Liver (tissue), 3 donors: ENCODE measurements around the gene FAM3B.

Experiments
- FOXA1 ChIP-seq: IDR thresholded peaks from 2 replicates; pipeline ENCODE4 v1.6.1; 2016; ENCODE audit warnings: antibody characterized with exemption
- GABPA ChIP-seq, 2 donors: IDR thresholded peaks in 1 of 2; conservative IDR thresholded peaks in 1 of 2; 2 replicates each; pipeline ENCODE4 v1.6.1; 2016; ENCODE audit warnings: antibody characterized with exemption in 2 of 2, mild to moderate bottlenecking in 1 of 2, moderate library complexity in 1 of 2
- JUND ChIP-seq, 2 donors: IDR thresholded peaks; 2 replicates each; pipeline ENCODE4 v1.6.1; 2016; ENCODE audit warnings: antibody characterized with exemption in 2 of 2
- RAD21 ChIP-seq, 2 donors: IDR thresholded peaks; 2 replicates each; pipeline ENCODE4 v1.6.1; 2016; ENCODE audit warnings: antibody characterized with exemption in 2 of 2, mild to moderate bottlenecking in 2 of 2
- RXRA ChIP-seq, 2 donors: IDR thresholded peaks; 2 replicates each; pipeline ENCODE4 v1.6.1; 2017 to 2018; ENCODE audit warnings: antibody characterized with exemption in 2 of 2, mild to moderate bottlenecking in 1 of 2
- SP1 ChIP-seq: IDR thresholded peaks from 2 replicates; pipeline ENCODE4 v1.6.1; 2018; ENCODE audit warnings: antibody characterized with exemption, mild to moderate bottlenecking
- TAF1 ChIP-seq: conservative IDR thresholded peaks from 2 replicates; pipeline ENCODE4 v1.6.1; 2016; ENCODE audit warnings: antibody characterized with exemption, mild to moderate bottlenecking
- YY1 ChIP-seq: IDR thresholded peaks from 2 replicates; pipeline ENCODE4 v1.6.1; 2016; ENCODE audit warnings: antibody characterized with exemption, mild to moderate bottlenecking
- TF ChIP-seq, protein P1 (sequence below): IDR thresholded peaks from 2 replicates; pipeline ENCODE4 v1.6.1; 2016; ENCODE audit warnings: antibody characterized with exemption, mild to moderate bottlenecking
- TF ChIP-seq, protein P2 (sequence below): fragments of 150-350 bp; IDR thresholded peaks from 2 replicates; pipeline ENCODE4 v1.5.1; 2017; ENCODE audit warnings: improper control_type of control experiment, low read depth, low read length; ENCODE audit not compliant: missing input control
- TF ChIP-seq, protein P3 (sequence below): IDR thresholded peaks from 2 replicates; pipeline ENCODE4 v1.6.1; 2016; ENCODE audit warnings: antibody characterized with exemption
- TF ChIP-seq, protein P4 (sequence below): IDR thresholded peaks from 2 replicates; pipeline ENCODE4 v1.6.1; 2016; ENCODE audit warnings: antibody characterized with exemption
- TF ChIP-seq, protein P5 (sequence below): IDR thresholded peaks from 2 replicates; pipeline ENCODE4 v1.6.1; 2016; ENCODE audit warnings: antibody characterized with exemption
- donor health status: healthy.
- donor health status: healthy.

DNA sequence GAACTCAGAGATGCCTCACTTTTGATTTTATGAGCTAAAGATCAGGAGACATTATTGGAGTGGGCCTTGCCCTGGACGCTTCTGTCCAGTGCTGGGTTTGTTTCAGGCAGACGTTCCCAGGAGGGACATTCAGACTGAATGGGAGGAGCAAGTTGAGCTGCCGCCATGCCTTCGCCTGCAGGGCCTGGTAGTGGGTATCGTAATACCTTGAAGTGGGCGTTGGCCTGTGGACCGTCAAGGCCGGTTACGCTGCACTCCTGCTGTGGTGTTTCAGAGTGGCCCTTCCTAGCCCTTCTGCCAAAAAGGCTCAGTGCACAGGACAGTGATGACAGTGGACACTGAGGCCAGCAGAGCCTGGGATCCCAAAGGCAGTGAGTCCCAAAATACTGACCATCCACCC lies 1.6 kb downstream of the FAM3B start:
- TF ChIP-seq, protein P1, sequence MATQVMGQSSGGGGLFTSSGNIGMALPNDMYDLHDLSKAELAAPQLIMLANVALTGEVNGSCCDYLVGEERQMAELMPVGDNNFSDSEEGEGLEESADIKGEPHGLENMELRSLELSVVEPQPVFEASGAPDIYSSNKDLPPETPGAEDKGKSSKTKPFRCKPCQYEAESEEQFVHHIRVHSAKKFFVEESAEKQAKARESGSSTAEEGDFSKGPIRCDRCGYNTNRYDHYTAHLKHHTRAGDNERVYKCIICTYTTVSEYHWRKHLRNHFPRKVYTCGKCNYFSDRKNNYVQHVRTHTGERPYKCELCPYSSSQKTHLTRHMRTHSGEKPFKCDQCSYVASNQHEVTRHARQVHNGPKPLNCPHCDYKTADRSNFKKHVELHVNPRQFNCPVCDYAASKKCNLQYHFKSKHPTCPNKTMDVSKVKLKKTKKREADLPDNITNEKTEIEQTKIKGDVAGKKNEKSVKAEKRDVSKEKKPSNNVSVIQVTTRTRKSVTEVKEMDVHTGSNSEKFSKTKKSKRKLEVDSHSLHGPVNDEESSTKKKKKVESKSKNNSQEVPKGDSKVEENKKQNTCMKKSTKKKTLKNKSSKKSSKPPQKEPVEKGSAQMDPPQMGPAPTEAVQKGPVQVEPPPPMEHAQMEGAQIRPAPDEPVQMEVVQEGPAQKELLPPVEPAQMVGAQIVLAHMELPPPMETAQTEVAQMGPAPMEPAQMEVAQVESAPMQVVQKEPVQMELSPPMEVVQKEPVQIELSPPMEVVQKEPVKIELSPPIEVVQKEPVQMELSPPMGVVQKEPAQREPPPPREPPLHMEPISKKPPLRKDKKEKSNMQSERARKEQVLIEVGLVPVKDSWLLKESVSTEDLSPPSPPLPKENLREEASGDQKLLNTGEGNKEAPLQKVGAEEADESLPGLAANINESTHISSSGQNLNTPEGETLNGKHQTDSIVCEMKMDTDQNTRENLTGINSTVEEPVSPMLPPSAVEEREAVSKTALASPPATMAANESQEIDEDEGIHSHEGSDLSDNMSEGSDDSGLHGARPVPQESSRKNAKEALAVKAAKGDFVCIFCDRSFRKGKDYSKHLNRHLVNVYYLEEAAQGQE = no peak
- TF ChIP-seq TAF1 (no peak), JUND (IDR thresholded peaks at IDR 0.05) (no peak), YY1 (no peak), GABPA (IDR thresholded peaks at IDR 0.05 in 1 of 2, conservative IDR thresholded peaks at IDR 0.05 in 1 of 2) (no peak), SP1 (no peak), RXRA (IDR thresholded peaks at IDR 0.05) (no peak), FOXA1 (no peak), RAD21 (IDR thresholded peaks at IDR 0.05) (no peak)
- TF ChIP-seq, protein P2, sequence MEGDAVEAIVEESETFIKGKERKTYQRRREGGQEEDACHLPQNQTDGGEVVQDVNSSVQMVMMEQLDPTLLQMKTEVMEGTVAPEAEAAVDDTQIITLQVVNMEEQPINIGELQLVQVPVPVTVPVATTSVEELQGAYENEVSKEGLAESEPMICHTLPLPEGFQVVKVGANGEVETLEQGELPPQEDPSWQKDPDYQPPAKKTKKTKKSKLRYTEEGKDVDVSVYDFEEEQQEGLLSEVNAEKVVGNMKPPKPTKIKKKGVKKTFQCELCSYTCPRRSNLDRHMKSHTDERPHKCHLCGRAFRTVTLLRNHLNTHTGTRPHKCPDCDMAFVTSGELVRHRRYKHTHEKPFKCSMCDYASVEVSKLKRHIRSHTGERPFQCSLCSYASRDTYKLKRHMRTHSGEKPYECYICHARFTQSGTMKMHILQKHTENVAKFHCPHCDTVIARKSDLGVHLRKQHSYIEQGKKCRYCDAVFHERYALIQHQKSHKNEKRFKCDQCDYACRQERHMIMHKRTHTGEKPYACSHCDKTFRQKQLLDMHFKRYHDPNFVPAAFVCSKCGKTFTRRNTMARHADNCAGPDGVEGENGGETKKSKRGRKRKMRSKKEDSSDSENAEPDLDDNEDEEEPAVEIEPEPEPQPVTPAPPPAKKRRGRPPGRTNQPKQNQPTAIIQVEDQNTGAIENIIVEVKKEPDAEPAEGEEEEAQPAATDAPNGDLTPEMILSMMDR = no peak
- TF ChIP-seq, protein P3, sequence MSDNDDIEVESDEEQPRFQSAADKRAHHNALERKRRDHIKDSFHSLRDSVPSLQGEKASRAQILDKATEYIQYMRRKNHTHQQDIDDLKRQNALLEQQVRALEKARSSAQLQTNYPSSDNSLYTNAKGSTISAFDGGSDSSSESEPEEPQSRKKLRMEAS = no peak
- TF ChIP-seq, protein P4, sequence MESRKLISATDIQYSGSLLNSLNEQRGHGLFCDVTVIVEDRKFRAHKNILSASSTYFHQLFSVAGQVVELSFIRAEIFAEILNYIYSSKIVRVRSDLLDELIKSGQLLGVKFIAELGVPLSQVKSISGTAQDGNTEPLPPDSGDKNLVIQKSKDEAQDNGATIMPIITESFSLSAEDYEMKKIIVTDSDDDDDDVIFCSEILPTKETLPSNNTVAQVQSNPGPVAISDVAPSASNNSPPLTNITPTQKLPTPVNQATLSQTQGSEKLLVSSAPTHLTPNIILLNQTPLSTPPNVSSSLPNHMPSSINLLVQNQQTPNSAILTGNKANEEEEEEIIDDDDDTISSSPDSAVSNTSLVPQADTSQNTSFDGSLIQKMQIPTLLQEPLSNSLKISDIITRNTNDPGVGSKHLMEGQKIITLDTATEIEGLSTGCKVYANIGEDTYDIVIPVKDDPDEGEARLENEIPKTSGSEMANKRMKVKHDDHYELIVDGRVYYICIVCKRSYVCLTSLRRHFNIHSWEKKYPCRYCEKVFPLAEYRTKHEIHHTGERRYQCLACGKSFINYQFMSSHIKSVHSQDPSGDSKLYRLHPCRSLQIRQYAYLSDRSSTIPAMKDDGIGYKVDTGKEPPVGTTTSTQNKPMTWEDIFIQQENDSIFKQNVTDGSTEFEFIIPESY = no peak
- TF ChIP-seq, protein P5, sequence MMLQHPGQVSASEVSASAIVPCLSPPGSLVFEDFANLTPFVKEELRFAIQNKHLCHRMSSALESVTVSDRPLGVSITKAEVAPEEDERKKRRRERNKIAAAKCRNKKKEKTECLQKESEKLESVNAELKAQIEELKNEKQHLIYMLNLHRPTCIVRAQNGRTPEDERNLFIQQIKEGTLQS = no peak
